Urinary bladder (tissue), 4 donors: ENCODE data around the gene RPS6KA2. TPM values are rescaled to one million over a fixed set of nuclear protein-coding genes. Genes with fewer than 3 reads are reported as not detected.
"Not testable (repeated sequence)": the region's sequence is repeated elsewhere in the genome, so short reads cannot be mapped to it uniquely, and the experiment has no call there.

Experiments used
- DNase-seq: peaks from one replicate; pipeline ENCODE4 v3.0.0-alpha.2; 2015; ENCODE audit errors: extremely low spot score
- H3K27ac ChIP-seq: one replicate; pipeline ENCODE4 v1.5.1; 2013; ENCODE audit warnings: low read depth, mild to moderate bottlenecking, moderate library complexity
- H3K36me3 ChIP-seq: one replicate; pipeline ENCODE4 v1.6.1; 2013; ENCODE audit warnings: mild to moderate bottlenecking, moderate library complexity; ENCODE audit not compliant: insufficient read depth
- H3K4me1 ChIP-seq: one replicate; pipeline ENCODE4 v1.6.1; 2013; ENCODE audit warnings: mild to moderate bottlenecking, moderate library complexity; ENCODE audit not compliant: insufficient read depth
- H3K4me3 ChIP-seq: one replicate; pipeline ENCODE4 v1.5.1; 2013; ENCODE audit warnings: low read depth, low read length
- WGBS: extraction: QIAGEN DNeasy Blood & Tissue Kit; methylation state at CpG from one replicate; pipeline ENCODE4 v1.1.7; 2013; 5-methylcytosine and 5-hydroxymethylcytosine counted together
- polyA plus RNA-seq: library from polyadenylated mRNA; stranded (reverse); fragments of 200-250 nt; gene quantifications from one replicate; pipeline ENCODE4 v1.2.3, GENCODE V29; 2013
- total RNA-seq: library from RNA; depleted of rRNA; stranded (reverse); fragments of >200 nt; gene quantifications from one replicate; pipeline ENCODE4 v1.2.3, GENCODE V29; 2014
- donor health status: healthy with polysubstance abuse.
- donor health status: healthy.

Gene RPS6KA2
- total and polyA plus RNA-seq, 2 donors: 34.7 to 67.0 TPM

- no peaks in the 10 kb centered on the region for H3K4me1 ChIP-seq
- H3K27ac ChIP-seq: no peak overlapping the region
- H3K4me3 ChIP-seq: no peak overlapping the region
- DNase-seq: no peak
- WGBS: 83% methylated on average over 15 of the region's 15 CpGs
- H3K36me3 ChIP-seq: peaks cover 9% of the 10 kb centered on the region
These were observed 215.8 kb downstream of the RPS6KA2 start for GRCh38 chr6:166411271-166411670.

- WGBS: 86% methylated on average over 10 of the region's 10 CpGs
- Histone ChIP-seq H3K4me3 (no peak overlapping the region), H3K36me3 (peaks cover 9% of the 10 kb centered on the region), H3K27ac (no peak overlapping the region), H3K4me1 (no peaks in the 10 kb centered on the region)
- no peak for DNase-seq
These were observed 216.6 kb downstream of the RPS6KA2 start for GRCh38 chr6:166410426-166410935.

GRCh38 chr6:166408936-166409755 is 217.9 kb downstream of the RPS6KA2 start:
- Histone ChIP-seq H3K27ac (no peak overlapping the region), H3K4me3 (no peak overlapping the region), H3K4me1 (no peaks in the 10 kb centered on the region), H3K36me3 (peaks cover 9% of the 10 kb centered on the region)
- DNase-seq: no peak
- 65% methylated on average over 22 of the region's 22 CpGs for WGBS

GRCh38 chr6:166406197-166406596 is 220.9 kb downstream of the RPS6KA2 start:
- no peak overlapping the region for H3K4me3 ChIP-seq
- no peak for DNase-seq
- H3K4me1 ChIP-seq: no peaks in the 10 kb centered on the region
- H3K36me3 ChIP-seq: no peaks in the 10 kb centered on the region
- WGBS: 83% methylated on average over 12 of the region's 12 CpGs
- no peak overlapping the region for H3K27ac ChIP-seq

GRCh38 chr6:166405386-166405785 is 221.7 kb downstream of the RPS6KA2 start:
- H3K4me3 ChIP-seq: no peak overlapping the region
- WGBS: 47% methylated on average over 7 of the region's 7 CpGs
- H3K36me3 ChIP-seq: no peaks in the 10 kb centered on the region
- DNase-seq: no peak
- no peak overlapping the region for H3K27ac ChIP-seq
- H3K4me1 ChIP-seq: no peaks in the 10 kb centered on the region

GRCh38 chr6:166402582-166403277 is 224.3 kb downstream of the RPS6KA2 start:
- H3K4me1 ChIP-seq: no peaks in the 10 kb centered on the region
- WGBS: 32% methylated on average over 6 of the region's 6 CpGs
- no peak overlapping the region for H3K27ac ChIP-seq
- DNase-seq: no peak
- no peaks in the 10 kb centered on the region for H3K36me3 ChIP-seq
- no peak overlapping the region for H3K4me3 ChIP-seq

GRCh38 chr6:166400649-166401250 is 226.3 kb downstream of the RPS6KA2 start:
- H3K27ac ChIP-seq, H3K36me3 ChIP-seq, H3K4me3 ChIP-seq, H3K4me1 ChIP-seq, DNase-seq: not testable (repeated sequence)
- WGBS: 23% methylated on average over 16 of the region's 16 CpGs

GRCh38 chr6:166400181-166400580 is 226.9 kb downstream of the RPS6KA2 start:
- Histone ChIP-seq H3K27ac (no peak overlapping the region), H3K4me3 (no peak overlapping the region), H3K4me1 (no peaks in the 10 kb centered on the region), H3K36me3 (no peaks in the 10 kb centered on the region)
- 88% methylated on average over 2 of the region's 2 CpGs for WGBS
- DNase-seq: no peak

GRCh38 chr6:166398348-166398747 is 228.7 kb downstream of the RPS6KA2 start:
- Histone ChIP-seq H3K4me3 (no peak overlapping the region), H3K36me3 (no peaks in the 10 kb centered on the region), H3K4me1 (no peaks in the 10 kb centered on the region), H3K27ac (no peak overlapping the region)
- no peak for DNase-seq
- 77% methylated on average over 3 of the region's 3 CpGs for WGBS

- no peaks in the 10 kb centered on the region for H3K36me3 ChIP-seq
- H3K4me1 ChIP-seq: no peaks in the 10 kb centered on the region
- no peak overlapping the region for H3K27ac ChIP-seq
- DNase-seq: no peak
- 90% methylated on average over 4 of the region's 4 CpGs for WGBS
- H3K4me3 ChIP-seq: no peak overlapping the region
These were observed 229.2 kb downstream of the RPS6KA2 start for GRCh38 chr6:166397849-166398248.

GRCh38 chr6:166395778-166396177 is 231.3 kb downstream of the RPS6KA2 start:
- no peak for DNase-seq
- 83% methylated on average over 6 of the region's 6 CpGs for WGBS
- no peak overlapping the region for H3K4me3 ChIP-seq
- no peak overlapping the region for H3K27ac ChIP-seq
- H3K4me1 ChIP-seq: no peaks in the 10 kb centered on the region
- H3K36me3 ChIP-seq: no peaks in the 10 kb centered on the region

- Histone ChIP-seq H3K27ac (no peak overlapping the region), H3K4me1 (no peaks in the 10 kb centered on the region), H3K36me3 (no peaks in the 10 kb centered on the region), H3K4me3 (no peak overlapping the region)
- DNase-seq: no peak
- 36% methylated on average over 6 of the region's 6 CpGs for WGBS
These were observed 231.7 kb downstream of the RPS6KA2 start for GRCh38 chr6:166395351-166395750.

GRCh38 chr6:166394036-166394892 is 232.8 kb downstream of the RPS6KA2 start:
- WGBS: 79% methylated on average over 10 of the region's 10 CpGs
- Histone ChIP-seq H3K4me3 (no peak overlapping the region), H3K4me1 (no peaks in the 10 kb centered on the region), H3K36me3 (no peaks in the 10 kb centered on the region), H3K27ac (no peak overlapping the region)
- DNase-seq: no peak
